Epithelial cell of esophagus (primary cell): ENCODE data around the gene CEP162.
"Not testable (repeated sequence)": the region's sequence is repeated elsewhere in the genome, so short reads cannot be mapped to it uniquely, and the experiment has no call there.

Experiments used
- DNase-seq: peaks from one replicate; pipeline ENCODE4 v3.0.0; 2010; ENCODE audit warnings: low read depth
- H3K4me3 ChIP-seq: 2 replicates; pipeline ENCODE4 v1.5.1; 2011; ENCODE audit warnings: mild to moderate bottlenecking, low read length, control low read depth
- TF ChIP-seq, protein P1 (sequence below): IDR thresholded peaks from 2 replicates; pipeline ENCODE4 v1.5.1; 2011; ENCODE audit warnings: low read depth, mild to moderate bottlenecking, low read length, control low read depth, inconsistent platforms; ENCODE audit not compliant: insufficient read depth; ENCODE audit errors: missing control alignments

The CEP162 gene

DNA sequence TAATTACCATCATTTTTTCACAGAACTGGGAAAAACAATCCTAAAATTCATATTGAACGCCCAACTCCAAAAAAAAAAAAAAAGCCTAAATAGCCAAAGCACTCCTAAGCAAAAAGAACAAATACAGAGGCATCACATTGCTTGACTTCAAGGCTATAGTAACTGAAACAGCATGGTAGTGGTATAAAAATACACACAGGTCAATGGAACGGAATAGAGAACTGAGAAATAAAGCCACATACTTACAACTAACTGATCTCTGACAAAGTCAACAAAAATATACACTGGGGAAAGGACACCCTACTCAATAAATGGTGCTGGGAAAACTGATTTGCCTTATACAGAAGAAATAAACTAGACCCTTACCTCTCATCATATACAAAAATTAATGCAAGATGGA, 104.3 kb downstream of the CEP162 start:
- TF ChIP-seq, protein P1, sequence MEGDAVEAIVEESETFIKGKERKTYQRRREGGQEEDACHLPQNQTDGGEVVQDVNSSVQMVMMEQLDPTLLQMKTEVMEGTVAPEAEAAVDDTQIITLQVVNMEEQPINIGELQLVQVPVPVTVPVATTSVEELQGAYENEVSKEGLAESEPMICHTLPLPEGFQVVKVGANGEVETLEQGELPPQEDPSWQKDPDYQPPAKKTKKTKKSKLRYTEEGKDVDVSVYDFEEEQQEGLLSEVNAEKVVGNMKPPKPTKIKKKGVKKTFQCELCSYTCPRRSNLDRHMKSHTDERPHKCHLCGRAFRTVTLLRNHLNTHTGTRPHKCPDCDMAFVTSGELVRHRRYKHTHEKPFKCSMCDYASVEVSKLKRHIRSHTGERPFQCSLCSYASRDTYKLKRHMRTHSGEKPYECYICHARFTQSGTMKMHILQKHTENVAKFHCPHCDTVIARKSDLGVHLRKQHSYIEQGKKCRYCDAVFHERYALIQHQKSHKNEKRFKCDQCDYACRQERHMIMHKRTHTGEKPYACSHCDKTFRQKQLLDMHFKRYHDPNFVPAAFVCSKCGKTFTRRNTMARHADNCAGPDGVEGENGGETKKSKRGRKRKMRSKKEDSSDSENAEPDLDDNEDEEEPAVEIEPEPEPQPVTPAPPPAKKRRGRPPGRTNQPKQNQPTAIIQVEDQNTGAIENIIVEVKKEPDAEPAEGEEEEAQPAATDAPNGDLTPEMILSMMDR, result no peak
- no peak overlapping the region for H3K4me3 ChIP-seq
- DNase-seq, result no peak

GRCh38 chr6:84119277-84119676, 108.2 kb downstream of the CEP162 start:
- TF ChIP-seq, protein P1, result peak; percentile 16
- H3K4me3 ChIP-seq, result no peak overlapping the region

GRCh38 chr6:84118191-84118590, 109.3 kb downstream of the CEP162 start:
- no peak for DNase-seq
- TF ChIP-seq, protein P1, result no peak
- H3K4me3 ChIP-seq, result no peak overlapping the region

More at GRCh38 chr6:84119277-84119676, 108.2 kb downstream of the CEP162 start:
- DNase-seq, result peak; percentile 7

GRCh38 chr6:84114933-84115594, 112.4 kb downstream of the CEP162 start:
- DNase-seq, H3K4me3 ChIP-seq: not testable (repeated sequence)

- not testable (repeated sequence) for H3K4me3 ChIP-seq, DNase-seq
These were observed 116.1 kb downstream of the CEP162 start for GRCh38 chr6:84111351-84111750.

GRCh38 chr6:84107495-84107894, 119.9 kb downstream of the CEP162 start:
- no peak for DNase-seq
- TF ChIP-seq, protein P1, result no peak
- no peak overlapping the region for H3K4me3 ChIP-seq

GRCh38 chr6:84105215-84105924, 122.1 kb downstream of the CEP162 start:
- peak; percentile 78 for DNase-seq
- not testable (repeated sequence) for H3K4me3 ChIP-seq

GRCh38 chr6:84103029-84103428, 124.4 kb downstream of the CEP162 start:
- H3K4me3 ChIP-seq, result no peak overlapping the region
- no peak for DNase-seq
- TF ChIP-seq, protein P1, result no peak
